GM19043 (cell line): ENCODE measurements around the gene TMEM14A.
A peak's percentile ranks its signal among the peaks of the same experiment; 100 is the strongest.
"Not testable (repeated sequence)": the region's sequence is repeated elsewhere in the genome, so short reads cannot be mapped to it uniquely, and the experiment has no call there.

Experiments used
- ATAC-seq: cut with Tn5 transposase; IDR thresholded peaks from one replicate; pipeline ENCODE4 v1.9.1; 2021; ENCODE audit warnings: low read depth; ENCODE audit not compliant: unreplicated experiment

TMEM14A gene

GRCh38 chr6:52693773-52694172 lies 22.9 kb downstream of the TMEM14A start:
- ATAC-seq, result no peak

GRCh38 chr6:52694404-52694803 lies 23.5 kb downstream of the TMEM14A start:
- no peak for ATAC-seq

- no peak for ATAC-seq
Observed at GRCh38 chr6:52696418-52696817, 25.5 kb downstream of the TMEM14A start.

DNA sequence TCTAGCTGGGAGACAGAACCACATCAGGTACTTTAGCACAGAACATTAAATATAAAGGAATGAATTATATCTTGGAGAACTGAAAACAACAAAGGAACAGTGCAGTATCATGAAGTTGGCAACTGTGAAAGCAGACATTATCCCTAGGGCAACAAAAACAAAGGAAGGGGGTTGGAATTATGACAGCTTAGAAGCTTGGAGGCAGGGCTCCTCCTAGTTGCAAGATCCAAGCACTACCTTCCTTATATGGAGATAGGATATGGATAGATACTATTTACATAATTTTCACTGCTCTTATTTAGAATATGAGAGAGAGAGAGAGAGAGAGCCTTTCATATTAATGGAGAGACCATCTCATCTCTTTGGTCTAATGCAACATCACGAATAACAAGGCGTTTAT lies 27.0 kb downstream of the TMEM14A start:
- no peak for ATAC-seq

DNA sequence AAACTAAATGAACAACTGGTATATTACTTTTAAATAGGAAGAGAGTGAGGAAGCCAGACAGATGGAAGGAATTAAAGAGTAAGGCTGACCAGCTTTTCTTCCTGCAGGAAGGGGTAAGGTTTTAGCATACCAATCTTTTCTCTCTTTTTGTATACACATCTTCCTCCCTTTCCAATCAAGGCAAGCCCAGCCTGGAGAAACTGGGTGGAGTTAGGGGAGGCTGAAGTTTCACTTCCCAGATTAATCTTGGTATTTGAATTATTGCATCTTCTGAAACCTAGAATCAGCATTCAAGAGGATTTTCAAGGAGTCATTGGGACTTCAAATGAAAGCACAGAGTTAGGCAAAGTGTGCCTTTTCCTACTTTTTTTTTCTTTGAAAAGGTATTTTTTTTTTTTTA lies 33.1 kb downstream of the TMEM14A start:
- no peak for ATAC-seq

- ATAC-seq, result not testable (repeated sequence)
Observed at GRCh38 chr6:52704781-52705502, 34.0 kb downstream of the TMEM14A start.

DNA sequence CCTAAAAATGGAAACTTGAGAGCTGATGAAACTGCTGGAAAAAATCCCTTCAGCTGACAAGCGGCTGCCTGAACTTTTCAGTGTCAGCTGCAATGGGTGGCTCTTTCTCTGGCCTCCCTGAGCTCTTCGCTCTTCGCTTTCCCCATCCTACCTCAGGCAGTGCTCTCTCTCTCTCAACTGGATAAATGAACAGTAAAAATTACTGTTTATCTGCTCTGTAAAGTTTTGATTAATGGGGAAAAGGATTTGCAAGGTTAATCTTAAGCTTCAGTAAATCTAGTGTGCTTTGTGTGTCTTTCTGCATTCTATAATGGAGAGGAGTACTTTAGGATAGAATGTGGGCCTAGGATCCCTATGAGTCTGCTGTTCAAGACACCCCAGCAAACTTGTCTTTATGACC lies 35.1 kb downstream of the TMEM14A start:
- no peak for ATAC-seq

DNA sequence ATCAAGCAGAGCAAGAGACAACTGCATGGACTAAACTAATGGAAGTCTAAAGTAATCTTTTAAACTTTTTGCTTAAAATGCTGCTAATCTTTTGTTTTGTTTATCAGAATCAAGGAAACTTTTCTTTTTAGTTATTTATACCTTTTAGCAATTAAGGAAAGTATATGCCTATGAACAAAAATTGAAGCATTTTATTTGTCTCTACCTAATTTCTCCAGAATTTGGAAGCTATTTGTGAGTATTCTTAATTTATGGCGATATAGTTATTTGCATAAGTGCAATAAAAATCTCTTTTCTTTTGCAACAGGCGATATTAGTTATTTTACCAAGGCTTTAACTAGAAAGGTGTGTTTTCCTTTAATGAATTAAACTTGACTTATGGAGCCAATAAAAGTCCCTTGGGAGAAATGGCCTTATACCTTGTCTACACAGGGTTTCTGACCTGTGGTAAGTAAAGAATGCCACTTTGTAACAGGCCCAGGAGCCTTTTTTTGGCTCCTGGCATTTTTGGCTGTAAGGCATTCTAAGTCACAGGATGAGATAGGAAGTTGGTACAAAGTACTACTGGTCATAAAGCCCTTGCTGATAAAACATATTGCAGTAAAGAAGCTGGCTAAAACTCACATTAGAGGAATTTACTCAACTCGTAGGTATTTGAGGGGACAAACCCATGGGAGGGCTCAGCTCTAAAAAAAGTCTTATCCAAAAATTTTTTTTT lies 37.2 kb downstream of the TMEM14A start:
- no peak for ATAC-seq

DNA sequence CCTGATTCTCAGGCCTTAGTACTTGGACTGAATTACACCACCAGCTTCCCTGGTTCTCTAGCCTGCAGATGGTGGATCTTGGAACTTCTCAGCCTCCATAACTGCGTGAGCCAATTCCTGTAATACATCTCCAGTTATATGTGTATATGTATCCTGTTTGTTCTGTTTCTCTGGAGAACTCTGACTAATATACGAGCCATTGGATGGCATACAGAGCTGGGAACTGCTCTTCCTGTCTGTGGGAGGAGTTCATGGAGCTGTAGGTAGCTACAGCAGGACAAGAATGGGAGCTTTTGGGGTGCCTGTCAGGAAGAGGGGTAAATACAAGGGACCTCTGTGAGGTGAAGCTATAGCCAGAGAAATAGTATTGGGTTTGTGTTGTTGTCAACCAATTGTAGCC lies 41.2 kb downstream of the TMEM14A start:
- no peak for ATAC-seq

GRCh38 chr6:52714761-52715160 lies 43.8 kb downstream of the TMEM14A start:
- not testable (repeated sequence) for ATAC-seq

- ATAC-seq, result no peak
Observed at GRCh38 chr6:52718550-52718949, 47.6 kb downstream of the TMEM14A start.

- no peak for ATAC-seq
Observed at GRCh38 chr6:52720321-52720720, 49.4 kb downstream of the TMEM14A start.

GRCh38 chr6:52724042-52724405 lies 53.1 kb downstream of the TMEM14A start:
- no peak for ATAC-seq

DNA sequence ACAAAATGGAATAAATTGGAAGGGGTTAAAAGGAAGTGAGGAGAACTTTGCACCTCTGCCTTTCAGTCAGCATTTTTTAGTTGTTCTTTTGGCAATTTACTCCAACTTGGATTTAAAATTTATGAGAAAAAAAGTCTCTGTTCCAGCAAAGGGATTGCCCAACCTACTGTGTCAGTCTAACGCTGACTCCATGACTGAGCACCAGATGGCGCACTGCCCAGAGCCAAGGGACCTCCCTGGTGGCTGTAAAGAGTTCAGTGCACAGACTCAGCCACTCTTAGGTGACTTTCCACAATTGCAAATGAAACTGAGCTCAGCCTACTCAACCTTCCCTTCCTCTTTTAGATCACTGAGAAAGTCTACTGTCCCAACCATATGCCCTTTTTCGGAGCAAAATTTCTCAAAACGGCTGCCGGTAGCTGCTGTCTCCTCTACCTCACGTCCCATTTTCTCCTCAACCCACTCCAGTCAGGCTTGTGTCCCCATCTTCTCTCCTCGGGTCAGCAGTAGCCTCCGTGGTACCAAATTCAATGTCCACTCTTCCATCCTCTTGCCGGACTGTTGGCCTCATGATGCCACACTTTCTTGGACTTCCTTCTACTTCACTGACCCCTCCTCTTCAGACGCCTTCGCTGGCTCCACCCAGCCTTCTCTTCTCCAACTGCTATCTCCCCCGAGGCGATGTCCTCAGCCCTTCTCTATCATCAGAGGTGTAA lies 53.7 kb downstream of the TMEM14A start:
- peak; percentile 95 for ATAC-seq

DNA sequence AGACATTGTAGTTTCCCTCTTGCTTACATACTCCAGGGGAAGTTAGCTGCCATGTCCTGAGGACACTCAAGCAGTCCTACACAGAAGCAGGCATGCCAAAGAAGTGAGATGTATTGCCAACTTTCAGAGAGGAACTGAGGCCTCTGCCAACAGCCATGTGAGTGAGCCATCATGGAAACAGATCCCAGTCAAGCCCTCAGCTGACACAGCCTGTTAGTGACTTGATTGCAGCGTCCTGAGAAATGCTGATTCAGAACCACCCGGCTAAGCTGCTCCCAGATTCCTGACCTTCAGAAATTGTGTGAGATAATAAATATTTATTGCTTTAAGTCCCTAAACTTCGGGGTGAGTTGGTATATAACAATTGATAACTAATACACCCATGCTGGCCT lies 54.2 kb downstream of the TMEM14A start:
- no peak for ATAC-seq

- ATAC-seq, result no peak
Observed at GRCh38 chr6:52725535-52726192, 54.8 kb downstream of the TMEM14A start.

DNA sequence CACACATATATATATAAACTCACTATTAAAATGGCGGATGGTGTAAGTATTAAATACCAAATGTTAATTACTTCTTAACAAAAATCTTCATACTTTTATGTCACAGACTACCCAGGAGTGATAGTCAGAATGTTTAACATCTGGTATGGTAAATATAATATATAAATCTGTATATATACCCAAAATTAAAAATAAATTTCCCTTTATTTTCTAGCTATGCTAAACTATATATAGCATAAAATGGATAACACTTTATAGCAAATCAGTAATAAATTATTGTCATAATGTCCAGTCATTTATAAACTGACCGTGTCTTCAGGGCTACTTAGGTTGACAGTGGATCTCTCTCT lies 55.3 kb downstream of the TMEM14A start:
- ATAC-seq, result no peak

- no peak for ATAC-seq
Observed at GRCh38 chr6:52726741-52727535, 56.0 kb downstream of the TMEM14A start.

GRCh38 chr6:52727908-52728307 lies 57.0 kb downstream of the TMEM14A start:
- ATAC-seq, result no peak

- ATAC-seq, result no peak
Observed at GRCh38 chr6:52728394-52728793, 57.5 kb downstream of the TMEM14A start.
